ENCODE results near the gene PPP1R3G. TPM values are rescaled to one million over a fixed set of nuclear protein-coding genes. Genes with fewer than 3 reads are reported as not detected.

PPP1R3G gene
- 1.9 to 2.2 TPM (median 2.1 TPM) in 5 replicates for total RNA-seq (2022; extraction: Qiagen RNA extraction)

GRCh38 chr6:5084781-5085647 is at the start of gene PPP1R3G:
Gene PPP1R3G, plus strand, starts transcription at chr6:5085341. Its CDS starts 145 bp downstream, at chr6:5085486.

Other genes starting within 250 kb of the PPP1R3G start
- gene RPP40, start 81.3 kb upstream of the PPP1R3G start, total RNA-seq (2022; extraction: Qiagen RNA extraction) = 20.9 to 28.7 TPM (median 22.5 TPM) in 5 replicates
- gene LYRM4, start 175.6 kb downstream of the PPP1R3G start, total RNA-seq (2022; extraction: Qiagen RNA extraction) = 23.3 to 37.1 TPM (median 34.8 TPM) in 5 replicates
- 9.6 to 11.3 TPM (median 10.7 TPM) in 5 replicates for gene FARS2, start 176.2 kb downstream of the PPP1R3G start, total RNA-seq (2022; extraction: Qiagen RNA extraction)